ENCODE results near the gene ATP6V1B1. TPM values are rescaled to one million over a fixed set of nuclear protein-coding genes. Genes with fewer than 3 reads are reported as not detected.
A peak's percentile ranks its signal among the peaks of the same experiment; 100 is the strongest.

ATP6V1B1 gene
- total and polyA plus RNA-seq, 10 of the 15 experiments (the other 5 are each of a cell fraction or from before 2014, with no cell fraction given) = not detected

DNA sequence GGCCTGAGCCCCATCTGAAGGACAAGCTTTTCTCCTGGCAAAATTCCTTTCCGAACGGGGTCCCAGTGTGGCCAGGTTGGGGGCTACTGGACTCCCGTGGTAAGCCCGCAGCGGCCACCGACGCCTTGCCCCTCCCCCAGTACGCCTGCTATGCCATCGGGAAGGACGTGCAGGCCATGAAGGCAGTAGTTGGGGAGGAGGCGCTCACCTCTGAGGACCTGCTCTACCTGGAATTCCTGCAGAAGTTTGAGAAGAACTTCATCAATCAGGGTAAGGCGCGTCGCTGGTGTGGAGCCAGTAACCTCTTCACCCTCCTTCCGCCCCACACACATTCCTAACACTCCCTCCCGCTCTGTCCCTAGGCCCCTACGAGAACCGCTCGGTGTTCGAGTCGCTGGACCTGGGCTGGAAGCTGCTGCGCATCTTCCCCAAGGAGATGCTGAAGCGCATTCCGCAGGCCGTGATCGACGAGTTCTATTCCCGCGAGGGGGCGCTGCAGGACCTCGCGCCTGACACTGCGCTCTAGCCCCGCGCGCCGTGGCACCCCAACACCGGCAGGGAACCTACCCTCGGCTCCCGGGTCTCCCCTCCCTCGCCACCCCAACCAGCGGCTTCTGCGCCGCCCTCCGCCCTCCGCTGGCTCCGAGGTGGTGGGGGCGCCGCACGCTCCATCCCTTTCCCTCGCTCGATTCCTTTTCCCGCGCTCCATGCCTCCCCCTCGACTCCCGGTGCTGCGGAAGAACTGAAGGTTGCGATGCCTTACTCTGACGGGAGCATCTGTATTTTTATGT, 29.1 kb downstream of the ATP6V1B1 start:
- ChIA-PET SMC1A (ENCODE audit: uncharacterized antibody, unreplicated experiment) (interaction anchor here (0.6 to 2.3 kb wide), 5 partner anchors 13 to 171 kb away, joined by 3 to 9 read pairs (median 5); no protein-coding TSS in a partner anchor), RAD21 (ENCODE audit: unreplicated experiment) (interaction anchor here (0.6 to 0.8 kb wide), 3 partner anchors 8 to 105 kb away, joined by 3 read pairs; no protein-coding TSS in a partner anchor), POLR2A (interaction anchor here (0.6 to 1.1 kb wide), 2 partner anchors 38 to 464 kb away, joined by 3 read pairs; no protein-coding TSS in a partner anchor), CTCF (interaction anchor here (0.5 to 6.7 kb wide), 13 partner anchors 11 to 546 kb away, joined by 3 to 72 read pairs (median 4); partner anchors contain the start of gene ANKRD53)
- TF ChIP-seq EED (IDR thresholded peaks at IDR 0.05; ENCODE audit: low read depth) (0 out of 2 replicates have a peak, but pooled peaks have one; percentile 23), RAD21 (IDR thresholded peaks at IDR 0.05; ENCODE audit: insufficient read depth, low read depth, low read length) (peak; percentile 64), FOXK2 (IDR thresholded peaks at IDR 0.05) (no peak), IKZF2 (IDR thresholded peaks at IDR 0.05) (0 out of 4 replicates have a peak, but pooled peaks of 1 of the 2 experiments have one; percentile 11), BHLHE40 (IDR thresholded peaks at IDR 0.05; ENCODE audit: borderline replicate concordance in 1 of 2, low read depth in 2 of 2, low read length in 1 of 2) (peak; percentile 10 to 31; a peak in 1 of 4 replicates), SMARCA5 (IDR thresholded peaks at IDR 0.05) (no peak; the same call in 1 of the 2 replicates), RB1 (IDR thresholded peaks at IDR 0.05; ENCODE audit: borderline replicate concordance) (peak; percentile 77; the same call in 1 of the 2 replicates), SIN3A (IDR thresholded peaks at IDR 0.05; ENCODE audit: low read depth, low read length) (no peak), MEF2B (IDR thresholded peaks at IDR 0.05; ENCODE audit: partially characterized antibody, poor library complexity, severe bottlenecking) (no peak), SMC3 (IDR thresholded peaks at IDR 0.05; ENCODE audit: borderline replicate concordance, low read length) (peak; percentile 42; the same call in 1 of the 2 replicates), IKZF1 (conservative IDR thresholded peaks at IDR 0.05) (peak; percentile 63)
- TF ChIP-seq, protein P1, sequence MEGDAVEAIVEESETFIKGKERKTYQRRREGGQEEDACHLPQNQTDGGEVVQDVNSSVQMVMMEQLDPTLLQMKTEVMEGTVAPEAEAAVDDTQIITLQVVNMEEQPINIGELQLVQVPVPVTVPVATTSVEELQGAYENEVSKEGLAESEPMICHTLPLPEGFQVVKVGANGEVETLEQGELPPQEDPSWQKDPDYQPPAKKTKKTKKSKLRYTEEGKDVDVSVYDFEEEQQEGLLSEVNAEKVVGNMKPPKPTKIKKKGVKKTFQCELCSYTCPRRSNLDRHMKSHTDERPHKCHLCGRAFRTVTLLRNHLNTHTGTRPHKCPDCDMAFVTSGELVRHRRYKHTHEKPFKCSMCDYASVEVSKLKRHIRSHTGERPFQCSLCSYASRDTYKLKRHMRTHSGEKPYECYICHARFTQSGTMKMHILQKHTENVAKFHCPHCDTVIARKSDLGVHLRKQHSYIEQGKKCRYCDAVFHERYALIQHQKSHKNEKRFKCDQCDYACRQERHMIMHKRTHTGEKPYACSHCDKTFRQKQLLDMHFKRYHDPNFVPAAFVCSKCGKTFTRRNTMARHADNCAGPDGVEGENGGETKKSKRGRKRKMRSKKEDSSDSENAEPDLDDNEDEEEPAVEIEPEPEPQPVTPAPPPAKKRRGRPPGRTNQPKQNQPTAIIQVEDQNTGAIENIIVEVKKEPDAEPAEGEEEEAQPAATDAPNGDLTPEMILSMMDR (IDR thresholded peaks at IDR 0.05 in 2 of 3, conservative IDR thresholded peaks at IDR 0.05 in 1 of 3; ENCODE audit: control insufficient read depth in 2 of 3, extremely low read depth in 1 of 3, insufficient read depth in 1 of 3, low read depth in 3 of 3, low read length in 3 of 3) = peak; percentile 75 to 87 (median 85)
- intact Hi-C loops (cut with micrococcal nuclease; ENCODE audit: unreplicated experiment) = no loop called here
- 7% methylated on average over 57 of the region's 59 CpGs for WGBS (ENCODE audit: insufficient coverage, insufficient replicate concordance, low lambda C conversion rate, missing lambda C conversion rate)
- peak overlapping the region; percentile 80 for H2AFZ ChIP-seq (ENCODE audit: control insufficient read depth, low read depth, low read length)
- in situ Hi-C loops (cut with MboI) = no loop called here
- no peaks in the 10 kb centered on the region for H4K20me1 ChIP-seq (ENCODE audit: control insufficient read depth, insufficient read depth)
- H3K4me1 ChIP-seq (ENCODE audit: control insufficient read depth, insufficient read depth, low read length) = no peaks in the 10 kb centered on the region
- DNase-seq (ENCODE audit: low read depth, low spot score) (no peak), ATAC-seq (peak; percentile 97), FAIRE-seq (peak; percentile 66)
- no peak overlapping the region for H3K27ac ChIP-seq (ENCODE audit: control insufficient read depth, insufficient read depth)
- H3K9ac ChIP-seq (ENCODE audit: control insufficient read depth, insufficient read depth, low read length) = no peak overlapping the region
- no TSS peak for BruUV-seq (replicated peaks)
- H3K4me3 ChIP-seq = peak overlapping the region; percentile 74
- no peaks in the 10 kb centered on the region for H3K79me2 ChIP-seq (ENCODE audit: control insufficient read depth, insufficient read depth, low read length)
- H3K36me3 ChIP-seq (ENCODE audit: control insufficient read depth in 2 of 2, insufficient read depth in 2 of 2, low read length in 1 of 2) = no peaks in the 10 kb centered on the region
- peak overlapping the region; percentile 88 for H3K4me2 ChIP-seq (ENCODE audit: control insufficient read depth, insufficient read depth)
- H3K27me3 ChIP-seq (replicated peaks in 1 of 2; ENCODE audit: control insufficient read depth in 2 of 2, insufficient read depth in 2 of 2, low read length in 1 of 2) = peaks cover 0 to 3% of the 10 kb centered on the region in 2 experiments; a peak in 1 of 4 replicates
- H3K9me3 ChIP-seq (replicated peaks; ENCODE audit: control insufficient read depth, insufficient read depth, low read length) = no peaks in the 10 kb centered on the region

Measured in GM12878 (cell line).